A673 (cell line): ENCODE measurements around the gene TXNRD1. TPM values are rescaled to one million over a fixed set of nuclear protein-coding genes. Genes with fewer than 3 reads are reported as not detected.
A peak's percentile ranks its signal among the peaks of the same experiment; 100 is the strongest.

Experiments
- BruUV-seq: library from RNA; stranded (reverse); fragments of 400-500 nt; replicated peaks from 2 replicates; lab custom pipeline; 2021; lab: Mats Ljungman, UMichigan
- CTCF ChIA-PET: fragments of 300-600 bp; sonication (Branson Sonifier 250); formaldehyde crosslinking; loops from one replicate; lab custom pipeline; 2022; ENCODE audit warnings: antibody characterized with exemption; lab: Charles Lee
- POLR2A ChIA-PET: fragments of 300-600 bp; sonication (Branson Sonifier 250); formaldehyde crosslinking; loops from one replicate; lab custom pipeline; 2022; ENCODE audit warnings: antibody characterized with exemption; ENCODE audit not compliant: low non-redundant PET; lab: Charles Lee
- DNase-seq: peaks from one replicate; pipeline ENCODE4 v3.0.0-alpha.2; 2015; ENCODE audit warnings: low spot score
- H3K27ac ChIP-seq: fragments of 200-600 bp; sonication (generic); 2 replicates; pipeline ENCODE4 v1.5.1; 2016; ENCODE audit warnings: mixed run types, low read depth, mild to moderate bottlenecking, mixed read lengths, antibody characterized with exemption, low read length; ENCODE audit not compliant: poor library complexity, severe bottlenecking
- H3K27me3 ChIP-seq: fragments of 200-600 bp; sonication (generic); replicated peaks from 2 replicates; pipeline ENCODE4 v1.6.1; 2017; ENCODE audit warnings: mixed run types, low read depth, mild to moderate bottlenecking, mixed read lengths, antibody characterized with exemption, low read length; ENCODE audit not compliant: insufficient read depth, poor library complexity
- H3K36me3 ChIP-seq: fragments of 200-600 bp; sonication (generic); 2 replicates; pipeline ENCODE4 v1.6.1; 2016; ENCODE audit warnings: mixed run types, mild to moderate bottlenecking, mixed read lengths, antibody characterized with exemption, low read length; ENCODE audit not compliant: insufficient read depth, poor library complexity, severe bottlenecking
- H3K4me1 ChIP-seq: fragments of 200-600 bp; sonication (generic); 2 replicates; pipeline ENCODE4 v1.6.1; 2017; ENCODE audit warnings: mixed run types, mild to moderate bottlenecking, mixed read lengths, antibody characterized with exemption, low read length; ENCODE audit not compliant: insufficient read depth, poor library complexity, severe bottlenecking
- H3K4me3 ChIP-seq: fragments of 200-600 bp; sonication (generic); 2 replicates; pipeline ENCODE4 v1.5.1; 2016; ENCODE audit warnings: low read depth, mixed run types, mild to moderate bottlenecking, mixed read lengths, low read length; ENCODE audit not compliant: poor library complexity, severe bottlenecking
- H3K9me3 ChIP-seq: fragments of 200-600 bp; sonication (generic); 2 replicates; pipeline ENCODE4 v1.6.1; 2016; ENCODE audit warnings: mixed run types, low read depth, mild to moderate bottlenecking, mixed read lengths, antibody characterized with exemption, low read length; ENCODE audit not compliant: poor library complexity, severe bottlenecking
- EZH2 ChIP-seq: fragments of 200-600 bp; sonication (generic); IDR thresholded peaks from 2 replicates; pipeline ENCODE4 v1.6.1; 2017; ENCODE audit warnings: borderline replicate concordance, low read depth, mild to moderate bottlenecking, mixed read lengths, antibody characterized with exemption, low read length; ENCODE audit not compliant: poor library complexity, severe bottlenecking
- intact Hi-C: fragments of 100-400 bp; cut with micrococcal nuclease; formaldehyde crosslinking; loops from one replicate; pipeline ENCODE4 v1.10.0; 2022; ENCODE audit not compliant: unreplicated experiment
- total RNA-seq: library from RNA; stranded (reverse); gene quantifications from 2 replicates; pipeline ENCODE4 v1.2.3, GENCODE V29; 2021
- TF ChIP-seq, protein P1 (sequence below): fragments of 300-800, 200-600 bp; sonication (generic); conservative IDR thresholded peaks from 2 replicates; pipeline ENCODE4 v1.5.1; 2017; ENCODE audit warnings: low read depth, mild to moderate bottlenecking, antibody characterized with exemption, low read length, moderate library complexity, mixed read lengths

The TXNRD1 gene
- total RNA-seq, 1 experiment from 2014 or later: 226 TPM

DNA sequence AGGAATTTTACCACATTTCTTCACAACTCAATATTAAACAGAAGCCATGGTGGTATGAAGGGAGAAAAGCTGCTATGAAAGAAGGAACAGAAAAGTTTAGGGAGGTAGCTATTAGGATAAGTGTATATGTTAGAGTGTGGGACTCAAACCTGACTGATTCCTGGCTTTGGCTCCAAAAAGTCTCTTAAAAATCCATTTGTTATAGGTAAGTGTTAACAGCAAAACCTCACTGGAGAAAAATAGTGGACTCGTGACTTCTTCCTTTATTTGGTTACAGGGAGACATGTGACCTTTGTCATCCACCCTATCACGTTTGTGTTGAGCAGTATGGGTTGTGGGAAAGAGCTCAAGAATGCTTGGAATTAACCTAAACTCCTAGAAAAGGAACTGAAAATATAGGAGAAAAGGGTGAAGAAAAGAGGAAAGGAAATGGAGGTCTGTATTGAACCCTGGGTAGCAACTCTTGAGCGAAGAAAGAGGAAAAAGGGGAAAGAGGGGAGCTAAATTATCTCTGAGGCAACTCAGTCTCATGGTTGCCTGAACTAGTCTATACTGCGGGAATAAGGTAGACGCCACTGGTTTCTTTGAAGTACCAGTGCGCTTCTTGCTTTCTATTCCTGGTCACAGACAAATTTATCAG lies 84.4 kb downstream of the TXNRD1 start:
- Histone ChIP-seq H3K27me3 (no peaks in the 10 kb centered on the region), H3K4me3 (no peak overlapping the region), H3K36me3 (peaks cover 44% of the 10 kb centered on the region), H3K4me1 (peaks cover 32% of the 10 kb centered on the region), H3K27ac (no peak overlapping the region), H3K9me3 (no peaks in the 10 kb centered on the region)
- intact Hi-C loops: no loop called here
- no peak for TF ChIP-seq EZH2
- TF ChIP-seq, protein P1, sequence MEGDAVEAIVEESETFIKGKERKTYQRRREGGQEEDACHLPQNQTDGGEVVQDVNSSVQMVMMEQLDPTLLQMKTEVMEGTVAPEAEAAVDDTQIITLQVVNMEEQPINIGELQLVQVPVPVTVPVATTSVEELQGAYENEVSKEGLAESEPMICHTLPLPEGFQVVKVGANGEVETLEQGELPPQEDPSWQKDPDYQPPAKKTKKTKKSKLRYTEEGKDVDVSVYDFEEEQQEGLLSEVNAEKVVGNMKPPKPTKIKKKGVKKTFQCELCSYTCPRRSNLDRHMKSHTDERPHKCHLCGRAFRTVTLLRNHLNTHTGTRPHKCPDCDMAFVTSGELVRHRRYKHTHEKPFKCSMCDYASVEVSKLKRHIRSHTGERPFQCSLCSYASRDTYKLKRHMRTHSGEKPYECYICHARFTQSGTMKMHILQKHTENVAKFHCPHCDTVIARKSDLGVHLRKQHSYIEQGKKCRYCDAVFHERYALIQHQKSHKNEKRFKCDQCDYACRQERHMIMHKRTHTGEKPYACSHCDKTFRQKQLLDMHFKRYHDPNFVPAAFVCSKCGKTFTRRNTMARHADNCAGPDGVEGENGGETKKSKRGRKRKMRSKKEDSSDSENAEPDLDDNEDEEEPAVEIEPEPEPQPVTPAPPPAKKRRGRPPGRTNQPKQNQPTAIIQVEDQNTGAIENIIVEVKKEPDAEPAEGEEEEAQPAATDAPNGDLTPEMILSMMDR: no peak
- BruUV-seq: no TSS peak
- ChIA-PET POLR2A (no interaction called here), CTCF (no interaction called here)
- no peak for DNase-seq

DNA sequence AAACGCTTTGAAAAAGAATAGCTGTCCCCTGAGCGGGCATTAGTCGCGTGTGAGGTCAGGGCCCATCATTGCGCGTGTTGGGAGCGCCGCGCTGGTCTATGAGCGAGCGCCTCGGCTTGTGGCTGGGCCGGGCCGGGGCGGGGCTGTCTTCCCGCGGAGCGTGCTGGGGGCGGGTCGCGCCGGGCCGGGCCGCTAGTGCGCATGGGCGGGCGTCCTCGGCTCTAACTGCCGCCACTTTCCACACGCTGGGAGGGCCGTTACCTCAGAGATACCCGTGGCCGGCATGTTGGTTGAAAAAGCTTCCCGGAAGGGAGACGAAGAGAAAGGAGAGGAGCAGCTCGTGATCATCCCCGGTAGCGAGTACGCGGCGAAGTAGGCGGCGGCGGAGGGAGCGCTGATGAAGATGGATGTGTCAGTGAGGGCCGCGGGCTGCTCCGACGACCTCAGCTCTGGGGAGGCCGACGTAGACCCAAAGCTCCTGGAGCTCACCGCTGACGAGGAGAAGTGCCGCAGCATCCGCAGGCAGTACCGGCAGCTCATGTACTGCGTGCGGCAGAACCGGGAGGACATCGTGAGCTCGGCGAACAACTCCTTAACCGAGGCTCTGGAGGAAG lies 88.1 kb downstream of the TXNRD1 start, which contains the start of gene EID3:
Gene EID3 (plus strand): TSS at position 202 of the 614 bp plus-strand sequence. CDS start 196 bp downstream, at position 398.
- Histone ChIP-seq H3K27ac (peak within 1 kb of the TSS; percentile 15), H3K36me3 (peaks cover 17% of the 10 kb centered on the region), H3K4me3 (peak within 1 kb of the TSS; percentile 15), H3K27me3 (no peaks in the 10 kb centered on the region), H3K9me3 (no peaks in the 10 kb centered on the region), H3K4me1 (peaks cover 59% of the 10 kb centered on the region)
- CTCF ChIA-PET: no interaction called here
- intact Hi-C loops: no loop called here
- BruUV-seq: no TSS peak
- POLR2A ChIA-PET: interaction anchor here (0.6 kb wide), 1 partner anchor 782 kb away, joined by 5 read pairs; no protein-coding TSS in a partner anchor
- TF ChIP-seq, protein P1: no peak
- TF ChIP-seq EZH2: no peak
- DNase-seq: peak; percentile 62

DNA sequence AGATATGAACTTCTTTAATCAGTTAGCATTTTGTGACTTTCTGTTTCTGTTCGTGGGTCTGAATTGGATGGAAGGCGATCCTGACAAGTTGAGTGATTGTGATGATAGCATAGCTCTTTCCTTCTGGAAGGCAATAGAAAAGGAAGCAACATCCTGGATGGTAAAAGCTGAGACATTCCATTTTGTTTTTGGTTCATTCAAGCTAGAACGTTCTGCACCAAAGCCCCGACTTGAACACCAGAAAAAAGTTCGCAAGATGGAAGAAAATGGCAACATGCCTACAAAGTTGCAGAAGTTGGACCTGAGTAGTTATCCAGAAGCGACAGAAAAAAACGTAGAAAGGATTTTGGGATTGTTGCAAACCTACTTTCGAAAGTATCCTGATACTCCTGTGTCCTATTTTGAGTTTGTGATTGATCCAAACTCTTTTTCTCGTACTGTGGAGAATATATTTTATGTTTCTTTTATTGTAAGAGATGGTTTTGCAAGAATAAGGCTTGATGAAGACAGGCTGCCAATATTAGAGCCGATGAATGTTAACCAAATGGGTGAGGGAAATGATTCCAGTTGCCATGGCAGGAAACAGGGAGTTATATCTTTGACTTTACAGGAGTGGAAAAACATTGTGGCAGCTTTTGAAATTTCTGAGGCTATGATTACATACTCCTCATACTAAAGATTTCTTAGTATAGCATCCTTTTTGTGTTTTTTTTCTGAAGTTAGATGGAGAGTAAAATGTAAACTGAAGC lies 88.9 kb downstream of the TXNRD1 start:
- BruUV-seq: no TSS peak
- no peak overlapping the region for H3K4me3 ChIP-seq
- H3K36me3 ChIP-seq: peaks cover 11% of the 10 kb centered on the region
- intact Hi-C loops: loop anchor here (5.0 kb wide), 1 partner anchor 87 kb away; the partner anchor contains the start of gene TXNRD1
- no peak for DNase-seq
- POLR2A ChIA-PET: no interaction called here
- H3K9me3 ChIP-seq: no peaks in the 10 kb centered on the region
- H3K27me3 ChIP-seq: no peaks in the 10 kb centered on the region
- peaks cover 56% of the 10 kb centered on the region for H3K4me1 ChIP-seq
- H3K27ac ChIP-seq: peak overlapping the region; percentile 15
- TF ChIP-seq, protein P1: no peak
- TF ChIP-seq EZH2: no peak
- CTCF ChIA-PET: no interaction called here
